ENCODE results near the gene GFY. TPM values are rescaled to one million over a fixed set of nuclear protein-coding genes. Genes with fewer than 3 reads are reported as not detected.
A peak's percentile ranks its signal among the peaks of the same experiment; 100 is the strongest.

The GFY gene
- total RNA-seq, 1 donor from 2014 or later = not detected

DNA sequence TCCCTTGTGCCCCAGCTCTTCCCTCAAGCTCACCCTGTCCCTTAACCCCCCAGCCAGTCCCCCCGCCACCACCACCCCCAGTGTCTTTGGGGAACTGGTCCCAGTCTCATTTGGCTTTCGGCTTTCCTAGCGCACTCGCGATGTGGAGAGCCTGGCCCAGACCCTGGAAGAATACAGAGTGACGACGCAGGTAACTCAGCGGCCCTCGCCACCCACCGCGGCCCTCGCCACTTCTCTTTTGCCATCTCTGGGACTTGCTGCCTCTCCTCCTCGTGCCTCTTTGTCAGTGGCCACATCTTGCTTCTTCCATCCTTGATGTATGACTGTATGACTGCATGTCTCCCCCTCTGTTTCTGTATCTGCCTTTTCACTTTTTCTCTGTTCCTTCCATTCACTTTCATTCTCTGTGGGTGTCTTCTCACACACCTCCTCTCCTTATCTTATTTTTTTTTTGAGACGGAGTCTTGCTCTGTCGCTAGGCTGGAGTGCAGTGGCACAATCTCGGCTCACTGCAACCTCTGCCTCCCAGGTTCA is 17.6 kb upstream of the GFY start:
- no peak for FAIRE-seq
- DNase-seq (ENCODE audit: low spot score in 2 of 2) = no peak

DNA sequence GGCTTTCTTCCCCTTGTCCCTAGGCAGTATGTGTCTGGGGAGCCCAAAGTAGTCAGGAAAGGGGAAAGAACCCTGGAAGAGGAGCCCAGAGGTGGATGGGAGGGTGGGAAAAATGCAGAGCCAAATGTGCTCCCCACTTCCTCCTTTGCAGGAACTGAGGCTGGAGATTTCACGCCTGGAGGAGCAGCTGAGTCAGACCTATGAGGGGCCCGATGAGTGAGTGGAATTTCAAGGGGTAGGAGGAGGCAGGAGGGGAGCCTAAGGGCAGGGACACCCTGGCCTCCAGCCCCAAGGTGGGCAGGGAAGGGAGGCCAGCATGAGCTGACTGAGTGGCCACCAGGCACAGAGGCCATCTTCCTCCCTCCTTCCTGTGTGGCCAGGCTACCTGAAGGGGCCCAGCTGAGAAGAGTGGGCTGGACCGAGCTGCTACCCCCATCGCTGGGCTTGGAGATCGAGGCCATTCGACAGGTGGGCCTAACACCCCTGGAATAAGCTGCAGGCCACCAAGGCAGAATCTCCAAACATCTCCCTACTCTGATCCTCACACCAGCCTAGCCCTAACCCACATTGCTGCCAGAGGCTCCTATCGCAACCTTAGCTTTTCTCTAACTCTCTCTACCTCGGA is 16.3 kb upstream of the GFY start:
- DNase-seq (ENCODE audit: low spot score in 2 of 2) (no peak), FAIRE-seq (no peak)

DNA sequence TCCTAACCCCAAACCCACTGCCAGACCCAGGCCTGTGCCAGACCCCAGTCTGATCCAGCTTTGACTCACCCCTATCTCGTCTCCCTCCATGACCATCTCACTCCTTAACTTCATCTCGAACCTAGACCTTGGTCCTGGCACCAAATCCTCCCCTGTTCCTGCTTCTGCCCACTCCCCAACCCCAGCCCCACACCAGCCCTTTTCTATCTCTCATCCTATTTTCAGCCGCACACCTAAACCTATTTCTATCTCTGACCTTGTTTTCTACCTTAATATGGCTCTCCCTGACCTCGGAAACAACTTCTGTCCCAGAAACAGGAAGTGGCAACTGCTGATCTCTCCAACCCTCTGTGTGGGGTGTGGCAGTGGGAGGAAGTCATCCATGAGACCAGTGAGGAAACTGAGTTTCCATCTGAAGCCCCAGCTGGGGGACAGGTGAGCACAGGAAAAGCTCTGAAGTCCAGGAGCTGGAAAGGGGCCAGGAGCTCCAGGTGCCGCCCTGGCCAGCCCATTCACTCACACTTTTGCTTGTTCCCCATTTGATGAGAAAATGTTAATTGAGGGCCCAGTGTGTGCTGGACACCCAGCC is 15.7 kb upstream of the GFY start:
- no peak for FAIRE-seq
- DNase-seq (ENCODE audit: low spot score in 2 of 2) = no peak

DNA sequence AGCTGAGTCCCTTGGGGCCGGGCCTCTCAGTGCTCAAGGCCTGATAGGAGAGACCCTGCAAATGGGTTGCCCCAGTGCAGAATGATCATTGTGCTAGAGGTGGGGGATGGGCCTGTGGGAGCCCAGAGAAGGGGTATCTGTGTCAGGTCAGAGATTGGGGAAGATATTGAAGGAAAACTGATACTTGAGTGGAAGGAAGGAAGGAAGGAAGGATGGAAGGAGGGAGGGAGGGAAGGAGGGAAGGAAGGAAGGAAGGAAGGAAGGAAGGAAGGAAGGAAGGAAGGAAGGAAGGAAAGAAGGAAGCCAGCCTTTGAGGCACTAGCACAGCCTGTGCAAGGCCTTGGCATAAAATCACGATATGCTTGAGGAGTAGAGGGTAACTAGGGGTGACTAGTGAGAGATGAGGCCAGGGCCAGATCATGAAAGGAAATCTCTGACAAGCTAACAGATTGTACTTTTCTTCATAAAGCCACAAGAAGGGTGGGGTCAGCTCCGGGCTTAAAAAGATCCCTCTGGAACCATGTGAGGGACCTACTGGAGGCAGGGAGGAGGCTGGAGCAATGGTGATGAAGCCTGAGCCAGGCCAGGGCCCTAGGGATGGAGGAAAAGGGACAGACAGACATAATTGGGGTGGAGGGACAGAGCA is 13.4 kb upstream of the GFY start:
- FAIRE-seq = no peak

DNA sequence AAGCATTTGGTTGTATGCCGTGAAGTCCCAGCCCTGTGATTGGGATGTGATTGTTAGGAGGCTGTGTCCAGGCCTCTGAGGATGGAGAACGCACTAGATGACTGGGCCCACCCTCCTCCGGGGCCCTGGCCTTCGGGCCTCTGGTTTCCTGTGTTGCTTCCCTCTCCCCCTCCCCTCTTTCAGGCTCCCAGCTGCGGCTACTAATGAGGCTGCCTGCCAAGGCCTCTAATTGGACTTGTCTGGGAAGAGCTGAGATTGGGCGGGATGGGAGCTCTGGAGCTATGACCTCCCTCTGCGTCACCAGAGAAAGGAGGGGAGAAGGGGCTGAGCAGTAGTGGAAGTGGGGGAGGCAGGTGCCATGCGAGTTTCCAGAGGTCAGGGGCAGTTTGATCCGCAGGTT is 11.8 kb upstream of the GFY start:
- FAIRE-seq (no peak), DNase-seq (ENCODE audit: low spot score in 2 of 2) (peak in 1 of 2 donors; percentile 12)

More for the DNA sequence above, 13.4 kb upstream of the GFY start:
- no peak for DNase-seq (ENCODE audit: low spot score in 2 of 2)

DNA sequence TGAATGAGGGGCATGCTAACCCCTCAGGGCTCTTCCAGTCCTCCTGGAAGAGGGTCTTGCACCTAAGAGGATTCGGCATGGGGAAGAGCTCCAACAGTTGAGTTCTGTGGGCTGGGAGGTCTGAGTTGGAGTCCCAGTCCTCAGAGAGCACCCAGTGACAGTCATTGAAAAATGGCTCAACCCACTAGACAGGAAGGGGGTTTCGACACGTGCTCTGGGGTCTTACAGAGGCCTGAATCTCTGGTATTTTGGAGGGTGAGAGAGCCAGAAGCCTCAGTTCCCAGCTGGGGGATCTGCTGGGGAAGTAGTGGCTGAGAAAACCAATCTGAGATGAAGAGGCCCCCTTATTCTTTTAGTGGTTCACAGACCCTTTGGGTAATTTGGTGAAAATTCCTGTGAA is 10.9 kb upstream of the GFY start:
- FAIRE-seq = no peak

DNA sequence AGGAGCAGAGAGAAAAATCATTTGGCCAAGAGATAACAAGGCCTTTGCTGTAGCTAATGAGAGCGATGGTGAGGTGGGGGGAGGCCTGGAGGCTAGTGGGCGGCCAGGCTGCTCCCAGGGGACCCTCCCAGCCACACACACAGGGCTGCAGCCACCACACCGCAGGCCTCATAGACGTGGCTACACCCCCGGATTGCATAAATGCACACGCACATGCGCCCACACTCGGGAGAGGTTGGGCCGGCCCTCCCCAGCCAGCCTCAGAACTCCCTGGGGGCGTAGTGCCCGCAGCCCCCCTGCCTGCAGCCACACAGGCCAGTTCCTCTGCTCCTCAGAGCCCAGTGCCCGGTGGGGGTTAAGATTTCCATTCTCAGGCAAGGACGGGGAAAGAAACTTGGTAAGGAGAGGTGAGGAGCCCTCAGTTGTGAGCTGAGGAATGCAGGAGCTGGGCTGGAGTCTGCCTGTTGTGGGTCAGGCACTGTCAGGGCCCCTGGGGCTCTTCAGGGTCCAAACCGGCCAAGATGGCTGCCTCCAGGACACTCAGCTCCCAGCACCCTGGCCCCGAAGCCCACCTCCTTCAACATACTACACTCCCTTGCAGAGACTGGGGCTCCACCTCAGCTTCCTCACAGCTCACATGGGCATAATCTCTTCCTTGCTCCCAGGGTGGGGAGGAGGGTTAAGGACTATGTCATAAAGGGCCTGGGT is 9.9 kb upstream of the GFY start:
- FAIRE-seq = no peak
- peak in 1 of 2 donors; percentile 20 for DNase-seq (ENCODE audit: low spot score in 2 of 2)

More for the DNA sequence above, 10.9 kb upstream of the GFY start:
- DNase-seq (ENCODE audit: low spot score in 2 of 2) = peak in 1 of 2 donors; percentile 15

DNA sequence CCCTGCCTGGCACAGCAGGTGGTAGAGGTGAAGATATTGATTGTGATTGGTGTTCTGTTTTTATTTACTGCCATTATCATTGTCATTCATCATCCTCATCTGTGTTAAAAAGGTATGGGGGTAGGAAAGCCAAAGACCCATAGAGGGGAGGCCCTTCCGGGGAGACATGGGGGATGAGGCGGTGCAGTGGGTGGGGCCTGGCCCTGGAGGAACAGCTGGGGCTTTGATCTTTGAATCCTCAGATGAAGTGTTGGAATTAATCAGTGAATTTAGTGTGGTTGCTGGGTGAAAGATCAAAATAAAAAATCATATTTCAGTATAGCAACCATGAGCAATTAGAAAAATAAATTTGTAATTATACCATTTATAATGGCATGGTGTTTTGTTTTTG is 9.4 kb upstream of the GFY start:
- DNase-seq (ENCODE audit: low spot score in 2 of 2) (no peak), FAIRE-seq (no peak)

DNA sequence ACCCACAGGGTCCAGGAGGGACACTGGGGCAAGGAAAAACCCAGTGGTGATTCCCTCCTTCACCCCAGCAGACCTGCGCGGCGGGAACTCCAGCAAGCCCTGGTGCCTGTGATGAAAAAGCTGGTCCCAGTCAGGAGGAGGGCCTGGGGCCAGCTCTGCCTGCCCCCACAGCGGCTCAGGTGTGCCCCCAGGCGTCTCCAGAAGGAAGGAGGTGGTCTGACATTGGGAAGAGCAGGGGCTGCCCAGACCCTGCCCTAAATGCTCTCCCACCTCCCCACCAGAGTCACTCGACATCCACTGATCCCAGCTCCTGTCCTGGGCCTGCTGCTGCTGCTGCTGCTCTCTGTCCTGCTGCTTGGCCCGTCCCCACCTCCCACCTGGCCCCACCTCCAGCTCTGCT is 8.1 kb upstream of the GFY start:
- no peak for FAIRE-seq
- DNase-seq (ENCODE audit: low spot score in 2 of 2) = peak in 1 of 2 donors; percentile 10

DNA sequence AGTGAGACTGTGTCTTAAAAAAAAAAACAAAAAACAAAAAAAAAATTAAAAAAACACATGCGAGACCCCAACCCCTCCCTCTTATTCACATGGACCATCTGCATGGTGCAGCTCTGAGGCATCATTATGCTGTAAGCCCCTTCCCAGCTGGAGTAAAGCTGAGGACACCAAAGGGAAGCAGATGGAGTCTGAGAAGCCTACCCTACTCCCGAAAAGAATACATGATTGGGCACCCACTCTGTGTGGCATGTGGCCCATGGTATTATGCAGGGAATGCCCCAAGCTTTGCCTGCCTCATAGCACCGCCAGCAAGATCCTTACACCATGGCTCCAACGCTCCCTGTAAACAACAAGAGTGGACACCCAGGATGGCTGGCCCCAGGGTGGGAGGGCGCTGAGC is 6.7 kb upstream of the GFY start:
- no peak for DNase-seq (ENCODE audit: low spot score in 2 of 2)
- no peak for FAIRE-seq

DNA sequence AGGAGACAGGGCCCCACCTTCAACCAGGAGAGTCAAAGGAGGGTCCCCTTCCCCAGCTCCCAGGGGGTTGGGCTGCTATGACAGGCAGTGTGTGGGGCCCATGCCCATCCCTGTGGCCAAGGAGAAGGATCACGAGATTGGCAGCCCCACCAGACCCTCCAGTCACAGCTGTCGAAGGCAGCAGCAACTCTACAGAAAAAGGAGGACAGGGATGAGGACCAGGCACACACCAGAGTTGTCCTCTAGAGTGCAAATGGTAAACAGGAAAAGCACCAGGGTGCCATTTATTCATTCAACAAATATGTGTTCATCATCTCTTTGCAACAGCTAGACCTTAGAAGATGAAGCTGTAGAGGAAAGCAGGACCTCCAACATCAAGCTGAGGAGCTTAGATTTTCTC is 6.0 kb upstream of the GFY start:
- DNase-seq (ENCODE audit: low spot score in 2 of 2) = no peak
- no peak for FAIRE-seq

DNA sequence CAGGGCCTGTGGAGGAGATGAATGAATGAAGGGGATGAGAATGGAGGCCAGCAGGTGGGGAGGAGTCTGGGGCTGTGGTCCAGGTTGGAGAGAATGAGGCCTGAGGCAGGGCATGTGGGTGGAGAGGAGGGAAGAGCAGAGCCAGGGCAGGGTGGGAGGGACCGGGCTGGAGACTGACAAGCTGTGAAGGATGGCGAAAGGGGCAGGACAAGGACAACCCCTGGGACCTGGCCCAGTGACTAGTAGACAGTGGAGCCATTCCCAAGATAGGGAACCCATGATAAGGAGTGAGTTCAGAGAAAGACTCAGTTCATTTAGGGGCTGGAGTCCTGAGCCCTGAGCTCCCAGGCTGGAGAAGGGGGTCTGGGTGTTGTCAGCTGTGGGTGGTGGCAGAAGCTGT is 5.0 kb upstream of the GFY start:
- no peak for FAIRE-seq
- no peak for DNase-seq (ENCODE audit: low spot score in 2 of 2)

DNA sequence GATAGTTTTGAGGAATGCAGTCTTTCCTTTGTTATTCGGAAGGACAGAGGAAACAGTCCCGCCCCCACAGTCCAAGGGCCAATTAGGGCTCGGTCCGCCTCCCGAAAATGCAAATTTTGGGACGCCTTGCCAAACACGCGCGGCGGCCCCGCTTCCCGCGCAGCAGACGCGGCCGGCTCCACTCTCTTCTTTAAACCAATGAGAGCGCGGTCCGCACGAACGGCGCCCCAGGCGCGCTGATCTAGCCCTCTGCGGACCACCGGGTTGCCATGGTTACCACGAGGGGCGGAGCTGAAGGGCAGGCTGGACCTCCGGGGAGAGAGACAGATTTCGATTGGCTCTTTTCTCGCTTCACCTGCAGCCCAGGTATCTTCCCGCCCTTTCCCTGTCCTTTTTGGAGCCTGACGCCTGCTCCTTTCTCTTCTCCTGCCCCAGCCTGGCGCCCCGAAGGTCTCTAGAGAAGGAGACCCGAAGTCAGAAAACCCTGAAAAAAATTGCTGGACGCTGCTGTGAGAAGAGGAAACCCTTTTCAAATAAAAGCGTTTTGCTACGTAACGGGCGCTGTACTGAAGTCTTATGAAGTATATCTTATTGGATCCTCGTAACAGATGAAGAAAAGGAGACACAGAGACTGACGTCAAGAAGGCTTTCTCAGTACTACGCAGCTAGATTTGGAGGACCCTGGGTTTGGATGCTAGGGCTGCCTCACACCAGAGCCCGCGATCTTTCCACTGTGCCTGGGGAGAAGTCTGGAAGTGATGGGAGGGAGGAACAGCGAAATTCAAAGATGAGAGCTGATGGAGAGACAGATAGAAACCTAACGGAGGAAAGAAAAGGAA is 3.9 kb upstream of the GFY start:
- FAIRE-seq = no peak

DNA sequence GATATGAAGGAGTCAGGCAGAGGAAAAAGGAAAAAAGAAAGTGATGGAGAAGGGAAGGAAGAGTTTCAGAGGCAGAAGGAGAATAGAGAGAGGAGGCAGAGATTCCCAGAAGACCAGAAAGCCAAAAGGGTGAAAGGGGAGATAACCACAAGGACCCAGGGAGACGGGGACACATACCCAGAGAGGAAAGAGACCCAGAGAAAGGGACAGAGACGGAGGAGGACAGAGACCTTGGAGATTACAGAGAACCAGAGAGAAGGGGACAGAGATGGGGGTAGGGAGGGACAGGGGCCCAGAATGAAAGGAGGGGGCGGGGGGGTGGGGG is 3.3 kb upstream of the GFY start:
- FAIRE-seq = no peak
- no peak for DNase-seq (ENCODE audit: low spot score in 2 of 2)

More for the DNA sequence above, 3.9 kb upstream of the GFY start:
- peak; percentile 69 to 82 for DNase-seq (ENCODE audit: low spot score in 2 of 2)

DNA sequence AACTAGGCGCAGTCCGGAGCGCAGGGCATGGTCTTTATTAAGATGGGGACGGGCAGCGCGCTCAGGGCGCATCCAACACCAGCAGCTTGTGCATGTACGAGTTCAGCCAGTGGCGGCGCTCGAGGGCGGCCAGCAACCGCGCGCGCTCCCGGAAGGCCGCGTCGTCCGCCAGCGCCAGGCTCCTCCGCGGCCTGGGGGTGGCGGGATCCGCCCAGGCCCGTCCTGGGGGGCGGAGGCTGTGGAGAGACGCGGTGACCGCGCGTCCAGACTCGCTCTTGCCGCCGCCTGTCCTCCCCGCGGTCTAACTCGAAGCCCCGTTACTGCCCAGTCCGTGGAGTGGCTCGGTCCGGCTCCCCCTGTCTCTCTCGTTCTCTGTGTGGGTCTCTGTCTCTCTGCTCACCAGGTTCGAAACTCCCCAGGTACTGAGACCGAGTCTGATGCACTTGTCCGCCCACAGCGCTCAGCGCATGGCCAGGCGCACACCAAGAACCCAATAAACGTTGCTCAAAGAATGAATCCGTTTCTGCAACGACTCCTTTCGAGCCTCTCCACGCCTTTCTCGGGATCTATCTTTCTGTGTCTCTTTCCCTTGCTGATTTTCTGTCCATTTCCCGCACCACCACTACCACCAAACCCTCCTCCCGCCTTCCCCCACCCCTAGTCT is 2.6 kb upstream of the GFY start:
- no peak for FAIRE-seq
- DNase-seq (ENCODE audit: low spot score in 2 of 2) = no peak

DNA sequence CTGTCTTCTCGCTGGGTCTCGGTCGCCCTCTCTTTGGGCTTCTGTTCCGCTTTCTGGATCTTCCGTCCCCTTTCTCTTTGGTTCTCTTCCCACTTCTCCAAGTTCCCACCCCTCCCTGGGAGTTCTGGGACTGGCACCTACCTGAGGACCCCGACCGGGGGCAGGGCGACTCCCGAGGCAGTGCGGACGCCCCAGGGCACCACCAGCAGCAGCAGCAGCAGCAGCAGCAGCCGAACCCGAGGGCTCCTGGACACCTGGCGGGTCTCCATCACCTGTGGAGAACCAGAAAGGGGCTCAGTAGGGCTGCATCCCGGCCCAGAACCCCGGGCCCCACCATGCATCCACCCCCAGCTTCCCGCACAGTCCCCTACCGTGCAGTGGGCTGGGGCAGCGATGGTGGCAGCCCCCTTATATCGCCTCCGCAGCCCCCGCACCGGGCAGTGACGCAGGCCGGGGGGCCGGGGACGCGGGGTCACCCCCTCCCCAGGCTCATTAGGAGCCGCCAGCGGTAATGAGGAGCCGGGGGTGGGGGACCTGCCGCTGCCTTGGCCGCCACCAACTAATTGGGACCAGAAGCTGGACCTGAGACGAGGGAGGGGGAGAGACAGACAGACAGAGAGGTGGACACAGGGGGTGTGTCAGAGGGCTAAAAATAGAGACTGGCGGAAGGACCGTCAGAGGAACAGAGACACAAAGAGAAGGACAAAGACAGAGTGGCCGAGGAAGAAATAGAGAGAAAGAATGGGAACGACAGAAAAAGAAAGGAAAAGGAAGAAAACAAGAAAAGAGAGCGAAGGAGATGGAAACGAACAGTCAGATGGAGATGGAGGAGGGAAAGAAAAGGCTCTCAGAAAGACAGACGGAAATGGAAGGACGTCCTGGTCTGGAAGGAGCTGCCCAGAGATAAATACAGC is 1.9 kb upstream of the GFY start, which contains the start of gene PTH2:
TSS of gene PTH2 (minus strand) at position 371 of the 914 bp plus-strand sequence. CDS start at position 269, 102 bp downstream.
- FAIRE-seq = no peak
- no peak for DNase-seq (ENCODE audit: low spot score in 2 of 2)

DNA sequence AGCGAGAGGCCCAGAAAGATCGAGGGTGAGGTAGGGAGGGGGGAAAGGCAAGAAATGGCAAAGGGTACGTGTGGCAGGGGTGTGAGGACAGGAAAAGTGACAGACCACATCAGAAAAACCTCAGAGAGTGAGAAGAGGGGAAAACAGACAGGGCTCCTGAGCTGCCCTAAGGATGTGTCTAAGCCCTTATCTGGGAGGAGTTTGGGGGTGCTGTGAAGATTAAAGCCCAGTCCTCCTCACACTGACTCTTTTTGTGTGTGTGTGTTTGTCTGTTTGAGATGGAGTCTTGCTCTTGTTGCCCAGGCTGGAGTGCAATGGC is 1.2 kb upstream of the GFY start:
- DNase-seq (ENCODE audit: low spot score in 2 of 2) (no peak), FAIRE-seq (no peak)

DNA sequence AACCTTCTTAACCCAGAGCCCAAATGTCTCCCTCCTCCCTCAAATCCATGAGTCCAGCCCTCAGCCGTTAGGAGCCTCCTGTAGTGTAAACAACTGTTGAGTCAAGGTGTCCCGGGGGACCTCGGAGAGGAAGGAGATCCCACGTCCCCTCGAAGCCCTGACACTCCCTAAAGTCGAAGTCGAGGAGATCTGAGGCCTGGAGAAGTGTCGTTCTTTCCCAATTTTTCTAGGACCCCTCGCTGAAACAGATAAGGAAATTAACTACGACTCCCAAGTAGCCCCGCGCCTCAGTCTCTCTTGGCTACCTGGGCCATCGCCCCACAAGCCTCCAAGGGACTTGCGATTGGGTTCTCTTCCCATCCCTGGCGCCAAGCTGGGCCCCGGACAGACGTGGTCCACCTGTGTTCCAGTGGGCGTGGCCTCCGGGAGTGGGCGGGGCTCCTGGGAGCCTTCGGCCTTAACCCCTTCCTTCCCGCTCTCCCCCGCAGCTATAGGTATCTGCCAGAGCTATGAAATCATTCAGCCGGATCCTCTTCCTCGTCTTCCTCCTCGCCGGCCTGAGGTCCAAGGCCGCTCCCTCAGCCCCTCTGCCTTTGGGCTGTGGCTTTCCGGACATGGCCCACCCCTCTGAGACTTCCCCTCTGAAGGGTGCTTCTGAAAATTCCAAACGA is 869 bp downstream of the GFY start:
- DNase-seq (ENCODE audit: low spot score in 2 of 2) = no peak
- FAIRE-seq = no peak
